Prostate gland (tissue), 2 donors: ENCODE measurements around the gene OR10V1.

Experiments
- CTCF ChIP-seq, 4 experiments: fragments of 200-600 bp in 2 of 4; fragments of 450-650 bp in 2 of 4; sonication (generic) in 2 of 4; IDR thresholded peaks; 1 replicate in 3 of 4; 2 replicates in 1 of 4; pipeline ENCODE4 v1.5.1; 2016 to 2019; ENCODE audit warnings: antibody characterized with exemption in 4 of 4, mild to moderate bottlenecking in 2 of 4, moderate library complexity in 2 of 4
- POLR2A ChIP-seq: fragments of 450-650 bp; IDR thresholded peaks from one replicate; pipeline ENCODE4 v1.6.1; 2016; ENCODE audit warnings: antibody characterized with exemption, mild to moderate bottlenecking

GRCh38 chr11:59710136-59710847 lies 3.4 kb downstream of the OR10V1 start:
- TF ChIP-seq POLR2A (no peak), CTCF (IDR thresholded peaks at IDR 0.05) (no peak)
